Measurements from ENCODE around the gene SPSB3. TPM values are rescaled to one million over a fixed set of nuclear protein-coding genes. Genes with fewer than 3 reads are reported as not detected.

The SPSB3 gene
- total and polyA plus RNA-seq, 2 donors (not counting 1 experiment from before 2014, with no cell fraction given): 9.6 to 32.7 TPM

- Histone ChIP-seq H2AFZ (ENCODE audit: low read length) (no peak overlapping the region), H3K4me2 (ENCODE audit: extremely low read depth, insufficient read depth, low read length) (no peak overlapping the region), H3K79me2 (ENCODE audit: control insufficient read depth, insufficient read depth, low read length) (no peaks in the 10 kb centered on the region), H3K27me3 (ENCODE audit: control insufficient read depth, insufficient read depth, low read length) (no peaks in the 10 kb centered on the region), H3K4me1 (ENCODE audit: control insufficient read depth, extremely low read depth, insufficient read depth, low read length) (no peaks in the 10 kb centered on the region), H4K20me1 (ENCODE audit: control insufficient read depth, extremely low read depth, insufficient read depth, low read length) (no peaks in the 10 kb centered on the region), H3K36me3 (ENCODE audit: control insufficient read depth, insufficient read depth, low read length) (peaks cover 17% of the 10 kb centered on the region), H3K9me3 (ENCODE audit: control insufficient read depth, insufficient read depth, low read depth, low read length) (peaks cover 2% of the 10 kb centered on the region), H3K9ac (ENCODE audit: insufficient read depth, low read length) (no peak overlapping the region), H3K27ac (ENCODE audit: insufficient read depth, low read length) (no peak overlapping the region), H3K4me3 (replicated peaks in 1 of 4; ENCODE audit: control extremely low read depth in 1 of 4, insufficient read depth in 1 of 4, low read depth in 3 of 4, low read length in 4 of 4) (no peak overlapping the region)
- TF ChIP-seq EZH2 (IDR thresholded peaks at IDR 0.05; ENCODE audit: low read length, missing control alignments): no peak
- TF ChIP-seq, protein P1, sequence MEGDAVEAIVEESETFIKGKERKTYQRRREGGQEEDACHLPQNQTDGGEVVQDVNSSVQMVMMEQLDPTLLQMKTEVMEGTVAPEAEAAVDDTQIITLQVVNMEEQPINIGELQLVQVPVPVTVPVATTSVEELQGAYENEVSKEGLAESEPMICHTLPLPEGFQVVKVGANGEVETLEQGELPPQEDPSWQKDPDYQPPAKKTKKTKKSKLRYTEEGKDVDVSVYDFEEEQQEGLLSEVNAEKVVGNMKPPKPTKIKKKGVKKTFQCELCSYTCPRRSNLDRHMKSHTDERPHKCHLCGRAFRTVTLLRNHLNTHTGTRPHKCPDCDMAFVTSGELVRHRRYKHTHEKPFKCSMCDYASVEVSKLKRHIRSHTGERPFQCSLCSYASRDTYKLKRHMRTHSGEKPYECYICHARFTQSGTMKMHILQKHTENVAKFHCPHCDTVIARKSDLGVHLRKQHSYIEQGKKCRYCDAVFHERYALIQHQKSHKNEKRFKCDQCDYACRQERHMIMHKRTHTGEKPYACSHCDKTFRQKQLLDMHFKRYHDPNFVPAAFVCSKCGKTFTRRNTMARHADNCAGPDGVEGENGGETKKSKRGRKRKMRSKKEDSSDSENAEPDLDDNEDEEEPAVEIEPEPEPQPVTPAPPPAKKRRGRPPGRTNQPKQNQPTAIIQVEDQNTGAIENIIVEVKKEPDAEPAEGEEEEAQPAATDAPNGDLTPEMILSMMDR (conservative IDR thresholded peaks at IDR 0.05 in 1 of 2, IDR thresholded peaks at IDR 0.05 in 1 of 2; ENCODE audit: low read depth in 1 of 2, low read length in 2 of 2): no peak
- no peak for DNase-seq (ENCODE audit: low read depth in 2 of 2)
Observed at GRCh38 chr16:1743376-1744337, 38.7 kb downstream of the SPSB3 start.

DNA sequence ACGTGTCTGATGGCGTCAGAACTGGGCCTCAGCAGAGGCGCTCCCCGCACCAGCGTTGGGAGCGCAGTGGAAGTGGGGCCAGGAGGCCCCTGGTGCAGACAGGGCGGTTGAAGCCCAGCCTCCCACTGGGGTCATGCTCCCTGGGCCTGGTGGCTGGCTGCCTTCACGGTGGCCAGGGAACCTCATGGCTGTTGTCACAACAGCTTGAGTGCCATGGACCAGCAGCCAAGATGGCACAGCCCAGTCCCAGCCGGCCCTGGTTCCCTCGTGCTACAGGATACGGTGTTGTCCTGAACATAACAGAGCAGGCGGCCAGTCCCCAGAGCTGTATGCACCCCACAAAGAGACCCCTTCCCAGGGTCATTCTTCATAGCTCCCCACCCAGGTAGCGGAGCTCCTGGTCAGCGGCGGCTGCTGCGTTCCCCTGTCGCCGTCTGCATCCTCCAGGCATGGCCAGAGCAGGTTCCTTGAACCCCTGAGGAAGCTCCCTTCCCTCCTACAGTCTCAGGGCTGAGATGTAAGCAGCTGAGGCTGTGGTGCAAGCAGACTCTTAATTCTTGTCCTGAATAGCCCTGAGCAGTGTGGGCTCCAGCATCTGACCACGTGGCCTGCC lies 40.7 kb downstream of the SPSB3 start:
- Histone ChIP-seq H3K9me3 (ENCODE audit: control insufficient read depth, insufficient read depth, low read depth, low read length) (peaks cover 4% of the 10 kb centered on the region), H3K4me2 (ENCODE audit: extremely low read depth, insufficient read depth, low read length) (no peak overlapping the region), H3K36me3 (ENCODE audit: control insufficient read depth, insufficient read depth, low read length) (peaks cover 6% of the 10 kb centered on the region), H4K20me1 (ENCODE audit: control insufficient read depth, extremely low read depth, insufficient read depth, low read length) (no peaks in the 10 kb centered on the region), H3K9ac (ENCODE audit: insufficient read depth, low read length) (no peak overlapping the region), H3K79me2 (ENCODE audit: control insufficient read depth, insufficient read depth, low read length) (no peaks in the 10 kb centered on the region), H3K4me3 (replicated peaks in 1 of 4; ENCODE audit: control extremely low read depth in 1 of 4, insufficient read depth in 1 of 4, low read depth in 3 of 4, low read length in 4 of 4) (no peak overlapping the region), H2AFZ (ENCODE audit: low read length) (no peak overlapping the region), H3K4me1 (ENCODE audit: control insufficient read depth, extremely low read depth, insufficient read depth, low read length) (no peaks in the 10 kb centered on the region), H3K27ac (ENCODE audit: insufficient read depth, low read length) (no peak overlapping the region), H3K27me3 (ENCODE audit: control insufficient read depth, insufficient read depth, low read length) (no peaks in the 10 kb centered on the region)
- TF ChIP-seq, protein P1 (conservative IDR thresholded peaks at IDR 0.05 in 1 of 2, IDR thresholded peaks at IDR 0.05 in 1 of 2; ENCODE audit: low read depth in 1 of 2, low read length in 2 of 2): no peak
- TF ChIP-seq EZH2 (IDR thresholded peaks at IDR 0.05; ENCODE audit: low read length, missing control alignments): no peak
- DNase-seq (ENCODE audit: low read depth in 2 of 2): no peak

- Histone ChIP-seq H3K9me3 (ENCODE audit: control insufficient read depth, insufficient read depth, low read depth, low read length) (peaks cover 4% of the 10 kb centered on the region), H3K36me3 (ENCODE audit: control insufficient read depth, insufficient read depth, low read length) (peaks cover 6% of the 10 kb centered on the region), H3K9ac (ENCODE audit: insufficient read depth, low read length) (no peak overlapping the region), H3K27ac (ENCODE audit: insufficient read depth, low read length) (no peak overlapping the region), H2AFZ (ENCODE audit: low read length) (no peak overlapping the region), H3K4me3 (replicated peaks in 1 of 4; ENCODE audit: control extremely low read depth in 1 of 4, insufficient read depth in 1 of 4, low read depth in 3 of 4, low read length in 4 of 4) (no peak overlapping the region), H4K20me1 (ENCODE audit: control insufficient read depth, extremely low read depth, insufficient read depth, low read length) (no peaks in the 10 kb centered on the region), H3K79me2 (ENCODE audit: control insufficient read depth, insufficient read depth, low read length) (no peaks in the 10 kb centered on the region), H3K4me1 (ENCODE audit: control insufficient read depth, extremely low read depth, insufficient read depth, low read length) (no peaks in the 10 kb centered on the region), H3K27me3 (ENCODE audit: control insufficient read depth, insufficient read depth, low read length) (no peaks in the 10 kb centered on the region), H3K4me2 (ENCODE audit: extremely low read depth, insufficient read depth, low read length) (no peak overlapping the region)
- no peak for TF ChIP-seq EZH2 (IDR thresholded peaks at IDR 0.05; ENCODE audit: low read length, missing control alignments)
- TF ChIP-seq, protein P1 (conservative IDR thresholded peaks at IDR 0.05 in 1 of 2, IDR thresholded peaks at IDR 0.05 in 1 of 2; ENCODE audit: low read depth in 1 of 2, low read length in 2 of 2): no peak
- DNase-seq (ENCODE audit: low read depth in 2 of 2): no peak
Observed at GRCh38 chr16:1740781-1741490, 41.4 kb downstream of the SPSB3 start.

Measured in fibroblast of lung (primary cell).